ENCODE data around the gene PTPRD. TPM values are rescaled to one million over a fixed set of nuclear protein-coding genes. Genes with fewer than 3 reads are reported as not detected.

The PTPRD gene
- total RNA-seq, 3 donors from 2014 or later (not counting 1 experiment from before 2014, with no cell fraction given): 0.05 to 0.68 TPM; not detected in 1

DNA sequence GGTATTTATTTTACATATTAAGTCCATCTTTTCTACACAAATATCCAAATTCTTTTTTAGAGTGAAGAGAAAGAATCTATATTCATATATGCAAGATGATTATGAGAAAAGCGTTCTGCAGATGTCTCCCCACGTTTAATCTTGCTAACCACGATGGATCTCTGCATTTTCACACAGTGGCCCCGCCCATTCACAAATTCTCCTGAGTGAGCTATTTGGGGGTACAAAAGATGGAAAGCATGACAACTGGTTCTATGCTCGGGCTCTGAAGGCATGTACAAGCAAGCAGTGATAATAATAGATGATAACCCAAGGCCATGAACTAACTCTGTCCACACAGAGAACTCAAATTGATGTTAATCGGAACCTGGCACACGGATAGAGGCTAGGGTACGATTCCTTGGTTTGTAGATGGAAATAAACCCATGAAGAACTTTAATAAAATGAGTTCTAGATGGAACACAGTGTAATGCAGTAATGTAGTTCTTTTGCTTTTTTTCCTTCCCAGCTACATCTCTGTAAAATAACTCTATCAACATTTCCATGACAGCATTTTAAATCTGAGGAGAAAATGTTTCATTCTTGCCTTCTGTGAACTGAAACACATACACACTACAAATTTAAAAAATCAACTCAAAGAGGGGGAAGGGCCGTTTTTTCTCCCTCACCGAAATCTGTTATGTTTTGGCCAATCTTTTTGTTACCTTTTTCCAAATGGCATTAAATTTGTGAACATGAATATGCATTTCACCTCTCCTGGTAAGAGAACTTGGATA is 1961.5 kb downstream of the PTPRD start:
- no peak overlapping the region for H3K4me3 ChIP-seq (ENCODE audit: low read length)
- no peaks in the 10 kb centered on the region for H3K9me3 ChIP-seq (ENCODE audit: control insufficient read depth, insufficient read depth, low read length)
- H3K27ac ChIP-seq (ENCODE audit: low read length): no peak overlapping the region
- no peaks in the 10 kb centered on the region for H3K36me3 ChIP-seq (ENCODE audit: control insufficient read depth, insufficient read depth, low read length)
- intact Hi-C loops (cut with micrococcal nuclease): no loop called here
- no peak for TF ChIP-seq CTCF (IDR thresholded peaks at IDR 0.05)
- H3K4me1 Mint-ChIP-seq: no peaks in the 10 kb centered on the region
- ATAC-seq: no peak
- no peak overlapping the region for H3K4me3 Mint-ChIP-seq
- H3K9me3 Mint-ChIP-seq: peaks cover 2 to 3% of the 10 kb centered on the region in 2 donors
- WGBS (ENCODE audit: insufficient coverage): 64% methylated on average over 10 of the region's 10 CpGs
- no peak for DNase-seq
- H3K27ac Mint-ChIP-seq: no peak overlapping the region
- no peaks in the 10 kb centered on the region for H3K36me3 Mint-ChIP-seq
- H3K4me1 ChIP-seq (ENCODE audit: control insufficient read depth, insufficient read depth, low read length): no peaks in the 10 kb centered on the region
- no peaks in the 10 kb centered on the region for H3K27me3 ChIP-seq (ENCODE audit: control insufficient read depth, insufficient read depth, low read length)
- no peaks in the 10 kb centered on the region for H3K27me3 Mint-ChIP-seq (ENCODE audit: low read depth in 2 of 2)

GRCh38 chr9:8649807-8650206 is 1963.0 kb downstream of the PTPRD start:
- 98% methylated on average over 2 of the region's 4 CpGs for WGBS (ENCODE audit: insufficient coverage)

DNA sequence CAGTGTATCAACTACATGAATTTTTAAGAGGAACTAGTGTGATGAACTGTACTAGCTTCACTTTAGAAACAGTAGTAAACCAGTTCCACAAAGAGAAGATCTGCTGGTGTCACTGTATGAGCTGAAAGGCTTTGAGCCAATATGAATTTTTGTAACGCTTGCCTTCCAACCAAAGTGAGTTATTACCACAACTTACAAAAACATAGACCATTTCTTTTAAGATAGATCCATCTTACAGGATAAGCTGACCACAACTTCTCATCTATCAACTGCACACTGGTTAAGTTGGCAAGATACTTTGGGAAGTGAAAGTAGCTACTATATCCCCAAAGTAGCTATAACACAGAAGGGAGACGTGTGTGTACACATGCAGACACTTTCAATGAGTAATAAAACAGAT is 1963.6 kb downstream of the PTPRD start:
- intact Hi-C loops (cut with micrococcal nuclease): no loop called here
- Mint-ChIP-seq H3K27me3 (ENCODE audit: low read depth in 2 of 2) (no peaks in the 10 kb centered on the region), H3K9me3 (peaks cover 2 to 3% of the 10 kb centered on the region in 2 donors), H3K4me1 (no peaks in the 10 kb centered on the region), H3K36me3 (no peaks in the 10 kb centered on the region), H3K4me3 (no peak overlapping the region), H3K27ac (no peak overlapping the region)
- Histone ChIP-seq H3K27ac (ENCODE audit: low read length) (no peak overlapping the region), H3K27me3 (ENCODE audit: control insufficient read depth, insufficient read depth, low read length) (no peaks in the 10 kb centered on the region), H3K36me3 (ENCODE audit: control insufficient read depth, insufficient read depth, low read length) (no peaks in the 10 kb centered on the region), H3K4me3 (ENCODE audit: low read length) (no peak overlapping the region), H3K4me1 (ENCODE audit: control insufficient read depth, insufficient read depth, low read length) (no peaks in the 10 kb centered on the region), H3K9me3 (ENCODE audit: control insufficient read depth, insufficient read depth, low read length) (no peaks in the 10 kb centered on the region)
- no peak for TF ChIP-seq CTCF (IDR thresholded peaks at IDR 0.05)
- ATAC-seq (no peak), DNase-seq (no peak)
- WGBS (ENCODE audit: insufficient coverage): 20% methylated on average over 1 of the region's 2 CpGs

More at GRCh38 chr9:8649807-8650206, 1963.0 kb downstream of the PTPRD start:
- no peak for TF ChIP-seq CTCF (IDR thresholded peaks at IDR 0.05)
- Histone ChIP-seq H3K4me3 (ENCODE audit: low read length) (no peak overlapping the region), H3K4me1 (ENCODE audit: control insufficient read depth, insufficient read depth, low read length) (no peaks in the 10 kb centered on the region), H3K27me3 (ENCODE audit: control insufficient read depth, insufficient read depth, low read length) (no peaks in the 10 kb centered on the region), H3K9me3 (ENCODE audit: control insufficient read depth, insufficient read depth, low read length) (no peaks in the 10 kb centered on the region), H3K36me3 (ENCODE audit: control insufficient read depth, insufficient read depth, low read length) (no peaks in the 10 kb centered on the region), H3K27ac (ENCODE audit: low read length) (no peak overlapping the region)
- Mint-ChIP-seq H3K9me3 (peaks cover 2 to 3% of the 10 kb centered on the region in 2 donors), H3K27me3 (ENCODE audit: low read depth in 2 of 2) (no peaks in the 10 kb centered on the region), H3K4me3 (no peak overlapping the region), H3K4me1 (no peaks in the 10 kb centered on the region), H3K27ac (no peak overlapping the region), H3K36me3 (no peaks in the 10 kb centered on the region)
- intact Hi-C loops (cut with micrococcal nuclease): no loop called here
- ATAC-seq: no peak
- no peak for DNase-seq
